Measurements from ENCODE around the gene TOLLIP. TPM values are rescaled to one million over a fixed set of nuclear protein-coding genes. Genes with fewer than 3 reads are reported as not detected.

The TOLLIP gene
- total RNA-seq, 6 donors from 2014 or later = 39.5 to 97.4 (median 53.4) TPM

GRCh38 chr11:1281326-1281973, 28.0 kb downstream of the TOLLIP start:
- WGBS, 2 donors = 75 to 86% methylated on average over 13 to 33 of the region's 33 CpGs
- ATAC-seq (ENCODE audit: low FRiP score in 2 of 2) (no peak), DNase-seq (peak in 1 of 2 donors; percentile 71)
- no peaks in the 10 kb centered on the region for H3K27me3 ChIP-seq
- peaks cover 14 to 91% (median 75%) of the 10 kb centered on the region in 4 donors for H3K36me3 ChIP-seq
- H3K9me3 ChIP-seq = no peaks in the 10 kb centered on the region
- no peak for TF ChIP-seq POLR2AphosphoS5 (IDR thresholded peaks at IDR 0.05)
- no peak for TF ChIP-seq EP300 (IDR thresholded peaks at IDR 0.05)
- no peak for TF ChIP-seq POLR2A (IDR thresholded peaks at IDR 0.05)
- TF ChIP-seq, protein P1, sequence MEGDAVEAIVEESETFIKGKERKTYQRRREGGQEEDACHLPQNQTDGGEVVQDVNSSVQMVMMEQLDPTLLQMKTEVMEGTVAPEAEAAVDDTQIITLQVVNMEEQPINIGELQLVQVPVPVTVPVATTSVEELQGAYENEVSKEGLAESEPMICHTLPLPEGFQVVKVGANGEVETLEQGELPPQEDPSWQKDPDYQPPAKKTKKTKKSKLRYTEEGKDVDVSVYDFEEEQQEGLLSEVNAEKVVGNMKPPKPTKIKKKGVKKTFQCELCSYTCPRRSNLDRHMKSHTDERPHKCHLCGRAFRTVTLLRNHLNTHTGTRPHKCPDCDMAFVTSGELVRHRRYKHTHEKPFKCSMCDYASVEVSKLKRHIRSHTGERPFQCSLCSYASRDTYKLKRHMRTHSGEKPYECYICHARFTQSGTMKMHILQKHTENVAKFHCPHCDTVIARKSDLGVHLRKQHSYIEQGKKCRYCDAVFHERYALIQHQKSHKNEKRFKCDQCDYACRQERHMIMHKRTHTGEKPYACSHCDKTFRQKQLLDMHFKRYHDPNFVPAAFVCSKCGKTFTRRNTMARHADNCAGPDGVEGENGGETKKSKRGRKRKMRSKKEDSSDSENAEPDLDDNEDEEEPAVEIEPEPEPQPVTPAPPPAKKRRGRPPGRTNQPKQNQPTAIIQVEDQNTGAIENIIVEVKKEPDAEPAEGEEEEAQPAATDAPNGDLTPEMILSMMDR (IDR thresholded peaks at IDR 0.05) = no peak
- H3K27ac ChIP-seq = peak overlapping the region; percentile 27 to 79 (median 57)
- H3K4me3 ChIP-seq = no peak overlapping the region
- peaks cover 4 to 10% (median 7%) of the 10 kb centered on the region in 4 donors for H3K4me1 ChIP-seq

- TF ChIP-seq, protein P1 (IDR thresholded peaks at IDR 0.05) = no peak
- no peak for TF ChIP-seq POLR2A (IDR thresholded peaks at IDR 0.05)
- no peak for TF ChIP-seq POLR2AphosphoS5 (IDR thresholded peaks at IDR 0.05)
- no peak for TF ChIP-seq EP300 (IDR thresholded peaks at IDR 0.05)
- H3K36me3 ChIP-seq = peaks cover 18 to 91% (median 73%) of the 10 kb centered on the region in 4 donors
- ATAC-seq (ENCODE audit: low FRiP score in 2 of 2) = peak in 1 of 2 donors; percentile 4
- H3K9me3 ChIP-seq = no peaks in the 10 kb centered on the region
- H3K4me3 ChIP-seq = no peak overlapping the region
- no peak overlapping the region for H3K27ac ChIP-seq
- H3K27me3 ChIP-seq = no peaks in the 10 kb centered on the region
- DNase-seq = peak in 1 of 2 donors; percentile 78
- 93 to 95% methylated on average over 42 to 46 of the region's 46 CpGs for WGBS, 2 donors
- H3K4me1 ChIP-seq = peaks cover 4 to 10% (median 7%) of the 10 kb centered on the region in 4 donors
These were observed 29.1 kb downstream of the TOLLIP start for GRCh38 chr11:1280116-1281035.

- H3K27me3 ChIP-seq = no peaks in the 10 kb centered on the region
- no peaks in the 10 kb centered on the region for H3K9me3 ChIP-seq
- no peak overlapping the region for H3K4me3 ChIP-seq
- no peak for ATAC-seq (ENCODE audit: low FRiP score in 2 of 2)
- DNase-seq = no peak
- peaks cover 14 to 91% (median 72%) of the 10 kb centered on the region in 4 donors for H3K36me3 ChIP-seq
- no peak overlapping the region for H3K27ac ChIP-seq
- no peak for TF ChIP-seq POLR2AphosphoS5 (IDR thresholded peaks at IDR 0.05)
- H3K4me1 ChIP-seq = peaks cover 4 to 10% (median 7%) of the 10 kb centered on the region in 4 donors
- WGBS, 2 donors = 95 to 98% methylated on average over 9 to 13 of the region's 14 CpGs
These were observed 29.8 kb downstream of the TOLLIP start for GRCh38 chr11:1279674-1280055.

- H3K4me3 ChIP-seq = no peak overlapping the region
- ATAC-seq (ENCODE audit: low FRiP score in 2 of 2) (no peak), DNase-seq (peak in 1 of 2 donors; percentile 69)
- H3K27me3 ChIP-seq = no peaks in the 10 kb centered on the region
- H3K27ac ChIP-seq = no peak overlapping the region
- WGBS, 2 donors = 95 to 97% methylated on average over 19 to 40 of the region's 40 CpGs
- TF ChIP-seq, protein P1 (IDR thresholded peaks at IDR 0.05) = no peak
- TF ChIP-seq POLR2A (IDR thresholded peaks at IDR 0.05) = no peak
- no peak for TF ChIP-seq EP300 (IDR thresholded peaks at IDR 0.05)
- no peak for TF ChIP-seq POLR2AphosphoS5 (IDR thresholded peaks at IDR 0.05)
- H3K36me3 ChIP-seq = peaks cover 12 to 90% (median 68%) of the 10 kb centered on the region in 4 donors
- H3K4me1 ChIP-seq = peaks cover 4 to 10% (median 7%) of the 10 kb centered on the region in 4 donors
- no peaks in the 10 kb centered on the region for H3K9me3 ChIP-seq
These were observed 30.4 kb downstream of the TOLLIP start for GRCh38 chr11:1278766-1279673.
